Measurements from ENCODE around the gene OXSR1.

Gene OXSR1

GRCh38 chr3:38164952-38165721 lies at the start of gene OXSR1:
OXSR1 (plus strand) TSS chr3:38165537; CDS start chr3:38165877, 340 bp downstream.
- DNase-seq (ENCODE audit: low spot score): peak; percentile 99

- no peak for DNase-seq (ENCODE audit: low spot score)
These were observed 49.5 kb upstream of the OXSR1 start for GRCh38 chr3:38115645-38116427.

GRCh38 chr3:38116471-38117162 lies 48.7 kb upstream of the OXSR1 start:
- DNase-seq (ENCODE audit: low spot score): no peak

GRCh38 chr3:38117163-38117716 lies 48.1 kb upstream of the OXSR1 start:
- DNase-seq (ENCODE audit: low spot score): no peak

GRCh38 chr3:38117748-38118420 lies 47.5 kb upstream of the OXSR1 start:
- peak; percentile 41 for DNase-seq (ENCODE audit: low spot score)

- DNase-seq (ENCODE audit: low spot score): no peak
These were observed 46.7 kb upstream of the OXSR1 start for GRCh38 chr3:38118421-38119247.

- DNase-seq (ENCODE audit: low spot score): no peak
These were observed 46.1 kb upstream of the OXSR1 start for GRCh38 chr3:38119248-38119544.

- no peak for DNase-seq (ENCODE audit: low spot score)
These were observed 45.3 kb upstream of the OXSR1 start for GRCh38 chr3:38119821-38120692.

GRCh38 chr3:38120693-38121450 lies 44.5 kb upstream of the OXSR1 start:
- DNase-seq (ENCODE audit: low spot score): no peak

- no peak for DNase-seq (ENCODE audit: low spot score)
These were observed 43.9 kb upstream of the OXSR1 start for GRCh38 chr3:38121451-38121831.

GRCh38 chr3:38121832-38122461 lies 43.4 kb upstream of the OXSR1 start:
- DNase-seq (ENCODE audit: low spot score): no peak

GRCh38 chr3:38122712-38123290 lies 42.5 kb upstream of the OXSR1 start:
- DNase-seq (ENCODE audit: low spot score): no peak

- no peak for DNase-seq (ENCODE audit: low spot score)
These were observed 40.8 kb upstream of the OXSR1 start for GRCh38 chr3:38124324-38125122.

- no peak for DNase-seq (ENCODE audit: low spot score)
These were observed 39.8 kb upstream of the OXSR1 start for GRCh38 chr3:38125305-38126120.

GRCh38 chr3:38126121-38126892 lies 39.0 kb upstream of the OXSR1 start:
- DNase-seq (ENCODE audit: low spot score): no peak
